Kasumi-1 (cell line): ENCODE results near the gene LIN7A.
A peak's percentile ranks its signal among the peaks of the same experiment; 100 is the strongest.
"Not testable (repeated sequence)": the region's sequence is repeated elsewhere in the genome, so short reads cannot be mapped to it uniquely, and the experiment has no call there.

Source experiments
- DNase-seq, 2 experiments: peaks; one replicate each; lab custom pipeline; 2025; lab: John Stamatoyannopoulos, UW

LIN7A gene

GRCh38 chr12:80807640-80808288, 130.0 kb downstream of the LIN7A start:
- no peak for DNase-seq

- no peak for DNase-seq
Observed at GRCh38 chr12:80805106-80805505, 132.6 kb downstream of the LIN7A start.

GRCh38 chr12:80802652-80803400, 134.9 kb downstream of the LIN7A start:
- DNase-seq = no peak

GRCh38 chr12:80798281-80798680, 139.5 kb downstream of the LIN7A start:
- DNase-seq = no peak

GRCh38 chr12:80794551-80794950, 143.2 kb downstream of the LIN7A start:
- DNase-seq = no peak

- DNase-seq = no peak
Observed at GRCh38 chr12:80792861-80793260, 144.9 kb downstream of the LIN7A start.

- no peak for DNase-seq
Observed at GRCh38 chr12:80791863-80792262, 145.9 kb downstream of the LIN7A start.

GRCh38 chr12:80788407-80788806, 149.3 kb downstream of the LIN7A start:
- not testable (repeated sequence) for DNase-seq

GRCh38 chr12:80782963-80783470, 154.7 kb downstream of the LIN7A start:
- not testable (repeated sequence) for DNase-seq

GRCh38 chr12:80781313-80781712, 156.4 kb downstream of the LIN7A start:
- no peak for DNase-seq

GRCh38 chr12:80780746-80781145, 157.0 kb downstream of the LIN7A start:
- DNase-seq = no peak

GRCh38 chr12:80778005-80778541, 159.7 kb downstream of the LIN7A start:
- peak; percentile 25 to 34 for DNase-seq

GRCh38 chr12:80777587-80777986, 160.1 kb downstream of the LIN7A start:
- no peak for DNase-seq

GRCh38 chr12:80776706-80777105, 161.0 kb downstream of the LIN7A start:
- no peak for DNase-seq

GRCh38 chr12:80770958-80771357, 166.8 kb downstream of the LIN7A start:
- no peak for DNase-seq

GRCh38 chr12:80769553-80770140, 168.1 kb downstream of the LIN7A start:
- no peak for DNase-seq

- no peak for DNase-seq
Observed at GRCh38 chr12:80766897-80767296, 170.8 kb downstream of the LIN7A start.

GRCh38 chr12:80766210-80766609, 171.5 kb downstream of the LIN7A start:
- no peak for DNase-seq

GRCh38 chr12:80763874-80764273, 173.9 kb downstream of the LIN7A start:
- peak; percentile 37 to 54 for DNase-seq

GRCh38 chr12:80761838-80762237, 175.9 kb downstream of the LIN7A start:
- DNase-seq = no peak

GRCh38 chr12:80756875-80757274, 180.9 kb downstream of the LIN7A start:
- DNase-seq = no peak

- no peak for DNase-seq
Observed at GRCh38 chr12:80754274-80754673, 183.5 kb downstream of the LIN7A start.

- DNase-seq = no peak
Observed at GRCh38 chr12:80752464-80752863, 185.3 kb downstream of the LIN7A start.
